Measurements from ENCODE around the gene TSPAN3. TPM values are rescaled to one million over a fixed set of nuclear protein-coding genes. Genes with fewer than 3 reads are reported as not detected.

The TSPAN3 gene
- total RNA-seq, 1 donor from 2014 or later = 60.8 TPM

DNA sequence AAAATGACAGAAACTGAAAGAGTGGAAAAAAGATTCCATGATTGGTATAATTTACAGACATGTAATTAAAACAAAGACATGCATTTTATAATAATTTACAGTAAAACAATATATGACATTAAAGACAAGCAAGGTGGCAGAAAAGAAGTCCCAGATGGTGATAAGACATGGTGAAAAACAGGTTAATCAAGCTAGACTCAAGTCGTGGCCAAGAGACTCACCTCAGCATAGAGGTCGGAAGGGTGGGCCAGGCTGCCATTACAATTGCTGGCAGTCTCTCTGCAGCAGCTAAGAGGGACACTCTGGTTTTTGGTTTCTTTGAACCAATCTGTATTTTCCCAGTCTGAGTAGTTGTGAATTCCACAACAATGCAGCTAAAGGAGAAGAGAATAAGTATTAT is 18.4 kb downstream of the TSPAN3 start:
- ATAC-seq = peak; percentile 46

DNA sequence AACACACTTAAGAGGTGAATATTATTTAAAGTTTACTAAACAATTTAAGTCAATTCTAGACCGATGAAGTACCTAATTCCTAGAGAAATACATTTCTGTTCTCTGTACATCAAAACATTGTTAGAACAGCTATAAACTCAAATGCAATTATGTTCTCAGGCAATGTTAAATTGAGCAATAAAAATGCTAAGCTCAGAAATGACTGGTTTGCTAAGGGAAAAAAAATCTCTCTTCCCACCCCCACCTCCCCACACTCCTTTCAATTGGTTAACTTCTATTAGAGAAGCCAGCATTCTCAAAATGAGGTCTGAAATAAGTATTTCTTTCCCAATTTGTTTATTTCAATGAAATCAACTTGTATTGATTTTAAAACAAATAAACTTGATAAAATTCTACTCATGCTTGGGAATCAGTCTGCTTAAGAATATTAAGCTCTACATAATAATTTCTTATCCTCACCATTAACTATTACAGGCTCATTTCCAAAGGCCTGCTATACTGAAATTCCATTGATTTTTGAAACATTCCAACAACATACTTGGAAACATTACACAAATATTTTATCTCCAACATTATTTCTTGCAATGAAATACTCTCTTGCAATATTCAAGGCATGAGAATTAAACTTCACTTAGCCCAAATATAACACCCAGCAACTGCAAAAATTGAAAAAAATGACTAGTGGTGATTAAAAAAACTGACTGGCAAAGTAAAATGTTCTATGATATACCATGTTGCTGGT is 22.6 kb downstream of the TSPAN3 start:
- no peak for ATAC-seq

DNA sequence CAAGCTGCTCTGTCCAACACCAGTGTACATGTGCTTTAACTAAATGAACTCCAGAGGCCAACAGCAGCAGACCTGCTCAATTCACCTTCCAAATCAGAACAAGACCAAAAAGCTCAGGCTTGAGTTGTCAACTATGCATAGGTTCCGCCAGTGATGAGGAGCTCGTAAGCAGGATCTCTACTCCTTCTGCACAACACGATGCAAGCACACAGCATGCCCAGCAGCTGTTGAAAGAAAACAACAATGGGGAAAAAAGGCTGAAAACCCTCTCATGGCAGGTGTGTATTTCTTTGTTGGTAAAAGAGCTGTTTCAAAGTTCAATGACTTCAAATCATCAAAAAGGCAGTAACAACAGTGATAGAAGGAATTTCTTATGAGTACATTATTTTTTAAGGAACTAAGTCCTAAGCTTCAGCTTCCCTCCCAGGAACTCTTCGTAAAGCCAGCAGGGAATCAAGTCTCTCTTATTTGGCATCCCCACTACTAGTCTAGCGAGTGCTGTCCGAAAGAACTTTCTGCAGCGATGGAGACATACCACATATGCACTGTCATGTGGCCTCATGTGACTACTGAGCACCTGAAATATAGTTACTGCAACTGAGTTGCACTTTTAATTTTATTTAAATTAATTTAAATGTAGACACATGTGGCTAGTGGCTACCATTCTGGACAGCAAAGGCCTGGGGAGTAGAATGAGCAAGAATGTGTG is 24.1 kb downstream of the TSPAN3 start:
- no peak for ATAC-seq

DNA sequence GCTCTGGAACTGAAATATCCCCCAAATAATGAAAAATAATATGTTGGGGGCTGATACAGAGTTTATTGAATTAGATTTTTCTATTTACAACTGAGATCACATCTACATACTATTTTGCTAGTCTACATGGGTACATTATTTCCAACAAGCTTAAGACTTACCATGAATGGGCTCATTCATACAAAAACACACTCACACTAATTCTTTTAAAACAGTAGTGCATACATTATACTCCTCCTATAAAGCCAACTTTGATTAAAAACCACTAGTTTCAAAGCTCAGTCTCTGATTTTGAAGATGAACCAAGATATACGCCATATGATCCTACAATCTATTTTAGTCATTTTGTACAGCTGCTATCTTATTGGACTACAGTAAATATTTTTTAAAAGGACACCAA is 24.9 kb downstream of the TSPAN3 start:
- no peak for ATAC-seq

DNA sequence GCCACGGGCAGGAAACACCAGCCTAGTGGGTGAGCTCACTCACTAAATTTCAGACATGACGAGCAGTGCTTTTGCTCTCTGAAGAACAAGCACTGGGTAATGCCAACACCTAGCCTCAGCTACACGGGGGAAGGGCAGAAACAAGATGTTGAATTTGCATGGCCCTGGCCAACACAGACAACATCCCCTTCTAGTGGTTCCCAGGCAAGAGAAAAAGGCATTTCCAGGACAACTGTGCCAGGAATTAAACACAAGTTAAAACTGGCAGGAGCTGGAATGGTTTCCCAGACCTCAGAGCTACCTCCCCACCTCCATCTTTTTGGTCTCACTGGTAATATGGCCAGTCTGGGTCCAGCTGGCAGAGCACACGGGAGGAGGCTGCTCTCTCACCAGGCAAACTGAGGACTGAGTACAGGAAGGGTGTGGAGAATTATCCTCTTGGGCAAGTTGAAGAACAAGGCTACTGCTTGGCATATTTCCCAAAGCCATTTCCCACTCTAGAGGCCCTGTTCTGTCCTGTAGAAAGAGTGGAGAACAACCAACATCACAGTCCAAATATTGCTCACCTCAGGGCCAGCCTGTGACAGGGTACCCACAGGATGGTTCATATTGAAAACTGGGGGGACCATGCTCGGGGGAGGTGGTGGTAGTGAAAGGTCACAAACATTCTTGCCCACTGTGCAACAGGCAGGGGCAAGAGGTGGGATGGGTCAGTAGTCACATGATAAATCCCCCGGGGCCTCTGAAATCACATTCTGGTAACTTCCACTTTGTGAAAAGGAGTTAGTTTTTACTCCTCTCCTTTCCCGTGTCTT is 26.5 kb downstream of the TSPAN3 start:
- peak; percentile 37 for ATAC-seq

DNA sequence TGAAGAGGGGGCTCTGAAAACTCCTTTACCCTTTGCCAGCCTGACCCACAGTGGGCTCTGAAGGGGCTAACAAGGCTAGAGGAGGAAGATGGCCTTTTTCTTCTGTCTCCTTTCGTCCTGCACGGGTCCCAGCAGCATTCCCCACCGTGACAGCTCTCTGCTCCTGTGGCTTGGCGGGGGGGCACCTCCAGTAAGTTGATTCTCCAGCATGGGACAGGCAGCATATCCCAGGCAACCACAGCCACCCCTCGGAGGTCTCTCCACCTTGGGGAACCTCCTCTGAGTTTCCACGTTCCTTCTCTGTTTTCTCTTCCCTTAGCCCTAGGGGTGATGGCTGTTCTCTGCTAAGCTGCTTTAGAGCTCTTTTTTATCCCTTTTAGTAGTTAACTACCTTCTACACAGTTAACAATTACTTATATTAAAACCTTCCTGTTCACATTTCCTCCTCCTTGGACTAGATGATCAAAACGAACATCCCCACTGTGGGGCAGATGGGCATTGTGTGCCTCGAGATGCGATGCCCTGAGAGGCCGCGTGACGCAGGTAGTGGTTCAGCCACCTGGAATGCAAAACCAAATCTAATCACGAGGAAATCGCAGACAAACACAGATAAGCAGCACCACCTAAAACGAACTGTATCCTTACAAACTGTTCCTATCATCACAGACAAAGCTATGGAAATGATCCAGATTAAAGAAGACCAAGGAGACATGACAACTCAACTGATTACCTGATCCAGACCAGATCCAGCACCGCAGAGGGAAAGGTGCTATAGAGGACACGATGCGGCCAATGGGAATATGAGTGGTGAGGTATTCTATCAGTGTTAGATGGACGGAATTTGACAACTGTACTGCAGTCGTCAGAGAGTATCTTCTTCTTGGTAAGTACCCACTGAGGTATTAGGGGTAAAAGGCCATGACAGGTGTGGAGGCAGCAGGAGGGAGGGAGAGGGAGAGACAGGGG is 27.7 kb downstream of the TSPAN3 start:
- no peak for ATAC-seq

DNA sequence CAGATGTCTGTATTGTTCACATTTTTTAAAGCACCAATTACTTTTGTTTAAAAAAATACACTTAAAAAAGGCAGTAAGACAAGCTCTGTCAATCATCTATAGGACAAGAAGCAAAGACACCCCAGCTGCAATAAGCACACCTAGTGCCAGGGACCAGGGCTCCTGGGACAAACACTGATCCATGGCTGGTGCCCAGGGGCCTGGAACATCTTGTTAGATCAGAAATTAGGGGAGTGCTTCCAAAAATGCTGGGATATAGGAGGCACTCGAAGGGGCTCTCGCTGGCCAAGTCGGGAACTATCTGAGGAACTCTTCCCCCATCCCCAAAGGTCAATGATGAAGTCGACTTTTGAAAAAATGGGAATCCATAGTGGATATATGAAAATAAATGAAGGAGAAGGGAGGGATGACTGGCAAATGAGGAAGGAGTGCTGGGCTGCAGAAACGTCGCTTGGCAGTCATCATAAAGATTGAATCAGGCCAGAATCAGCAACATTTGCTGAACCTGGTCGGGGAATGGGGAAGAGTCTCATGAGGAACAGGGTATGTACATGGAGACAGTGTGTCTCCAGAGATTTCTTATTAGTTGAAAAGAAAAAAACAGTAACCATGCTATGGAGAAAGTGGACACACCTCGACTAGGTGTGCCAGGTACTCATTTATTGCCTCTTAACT is 28.5 kb downstream of the TSPAN3 start:
- ATAC-seq = no peak

DNA sequence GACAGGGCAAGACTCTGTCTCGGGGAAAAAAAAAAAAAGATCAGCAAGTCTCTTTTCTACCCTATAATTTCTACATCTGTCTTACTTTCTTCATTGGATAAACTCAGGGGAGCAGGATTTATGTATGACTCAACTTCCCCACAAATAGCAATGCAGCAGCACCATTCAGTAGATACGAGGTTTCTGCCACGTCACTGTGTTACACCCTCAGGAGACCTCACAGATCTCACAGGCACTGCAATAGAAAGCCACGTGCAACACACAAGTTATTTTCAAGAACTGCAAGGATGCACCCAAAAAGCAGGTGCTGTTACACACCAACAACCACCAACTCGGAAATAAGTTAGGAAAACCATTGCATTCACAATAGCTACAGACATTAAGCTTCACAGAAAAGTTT is 30.2 kb downstream of the TSPAN3 start:
- no peak for ATAC-seq

GRCh38 chr15:77039848-77040247 is 31.1 kb downstream of the TSPAN3 start:
- ATAC-seq = no peak

GRCh38 chr15:77039217-77039533 is 31.7 kb downstream of the TSPAN3 start:
- ATAC-seq = no peak

- ATAC-seq = peak; percentile 45
Measured at GRCh38 chr15:77038312-77039216, 32.3 kb downstream of the TSPAN3 start.

- no peak for ATAC-seq
Measured at GRCh38 chr15:77037388-77038209, 33.3 kb downstream of the TSPAN3 start.

DNA sequence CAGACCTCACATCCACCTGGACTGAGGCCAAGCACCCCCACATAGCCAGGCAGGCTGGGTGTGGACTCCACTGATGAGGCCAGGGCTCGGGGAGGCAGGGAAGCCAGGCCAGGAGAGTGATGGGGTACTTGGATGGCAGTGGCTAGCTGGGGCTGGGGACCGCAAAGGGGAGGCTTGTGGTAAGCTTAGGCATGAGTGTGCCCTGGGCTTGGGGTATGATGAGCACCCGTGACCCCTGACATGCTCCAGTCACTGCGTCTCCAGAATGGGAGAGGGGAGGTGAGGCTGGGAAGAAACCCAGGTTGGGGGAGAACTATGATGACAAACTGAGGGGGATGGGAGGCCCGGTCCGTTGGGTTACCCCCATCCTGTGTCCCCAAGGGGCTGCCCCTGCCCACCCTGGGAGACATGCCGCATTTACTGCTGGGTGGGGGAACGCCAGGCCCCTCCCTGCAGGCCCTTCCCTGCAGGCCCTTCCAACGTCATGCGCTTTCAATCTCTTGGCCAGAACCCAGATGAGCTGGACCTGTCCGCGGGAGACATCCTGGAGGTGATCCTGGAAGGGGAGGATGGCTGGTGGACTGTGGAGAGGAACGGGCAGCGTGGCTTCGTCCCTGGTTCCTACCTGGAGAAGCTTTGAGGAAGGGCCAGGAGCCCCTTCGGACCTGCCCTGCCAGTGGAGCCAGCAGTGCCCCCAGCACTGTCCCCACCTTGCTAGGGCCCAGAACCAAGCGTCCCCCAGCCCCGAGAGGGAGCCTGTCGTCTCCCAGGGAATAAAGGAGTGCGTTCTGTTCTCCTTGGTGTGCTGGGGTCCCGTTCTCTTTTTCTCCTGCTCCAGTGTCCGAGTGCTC is 34.1 kb downstream of the TSPAN3 start:
- ATAC-seq = no peak

DNA sequence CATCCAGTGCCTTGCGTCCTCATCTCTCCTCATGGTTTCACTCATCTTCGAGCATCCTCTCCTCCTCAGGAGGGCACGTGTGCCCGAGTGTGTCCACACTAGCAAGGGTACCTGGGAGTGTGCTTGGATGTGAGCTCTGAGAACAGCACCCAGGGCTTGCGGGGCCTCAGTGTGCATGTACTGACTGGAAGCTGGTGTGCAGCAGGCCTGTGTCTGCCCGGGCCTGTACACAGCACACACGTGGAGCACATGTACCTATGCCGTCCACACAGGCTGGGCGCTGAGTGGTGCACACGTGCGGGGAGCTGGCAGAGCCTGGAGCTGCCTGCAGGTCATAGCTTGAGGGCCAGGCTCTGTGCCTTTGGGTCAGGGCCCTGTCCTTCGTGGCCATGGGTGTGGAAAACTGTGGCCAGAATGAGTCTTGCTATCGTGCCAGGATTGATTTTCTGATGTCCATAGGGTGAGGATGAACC is 34.9 kb downstream of the TSPAN3 start:
- peak; percentile 65 for ATAC-seq

- ATAC-seq = no peak
Measured at GRCh38 chr15:77035584-77035983, 35.3 kb downstream of the TSPAN3 start.

DNA sequence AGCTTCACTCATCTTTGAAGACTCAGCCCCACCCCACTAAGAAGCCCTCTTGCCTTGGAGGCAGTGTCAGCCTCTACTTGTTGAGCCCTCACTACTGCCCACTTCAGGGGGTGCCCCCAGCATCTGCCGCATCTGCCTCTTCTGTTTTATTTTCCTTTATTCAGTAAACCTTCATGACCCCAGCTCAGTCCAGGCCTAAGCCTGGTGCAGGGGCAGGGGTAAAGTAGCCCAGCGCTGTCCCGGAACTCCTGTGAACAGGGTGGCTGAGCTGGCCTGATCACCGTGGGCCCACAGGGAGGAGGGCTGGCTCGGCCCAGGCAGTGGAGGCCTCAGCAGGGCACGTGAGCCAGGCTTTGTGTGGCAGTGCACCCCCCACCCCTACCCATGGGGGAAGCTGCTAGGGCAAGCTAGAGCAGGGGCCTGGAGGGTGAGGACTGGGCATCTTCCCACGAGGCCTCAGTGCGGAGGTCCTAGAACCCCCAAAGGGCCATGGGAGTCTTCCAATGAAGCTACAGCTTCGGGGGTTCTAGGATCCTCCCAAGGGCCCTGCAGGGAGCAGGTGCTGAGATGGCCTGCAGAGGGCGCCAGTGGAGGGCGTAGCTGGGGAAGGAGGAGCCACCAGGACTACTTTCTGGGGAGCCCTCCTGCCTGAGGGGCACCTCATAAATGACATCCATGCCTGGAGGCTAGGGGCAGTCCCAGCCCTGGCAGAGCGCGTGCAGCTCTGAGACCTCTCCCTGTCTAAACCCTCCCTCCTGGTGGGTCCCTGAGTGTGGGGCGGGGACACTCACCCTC is 36.0 kb downstream of the TSPAN3 start:
- ATAC-seq = peak; percentile 18

All from esophagus mucosa (tissue), 1 donor.